ENCODE data around the gene NHSL2.
"Not testable (repeated sequence)": the region's sequence is repeated elsewhere in the genome, so short reads cannot be mapped to it uniquely, and the experiment has no call there.

NHSL2 gene

DNA sequence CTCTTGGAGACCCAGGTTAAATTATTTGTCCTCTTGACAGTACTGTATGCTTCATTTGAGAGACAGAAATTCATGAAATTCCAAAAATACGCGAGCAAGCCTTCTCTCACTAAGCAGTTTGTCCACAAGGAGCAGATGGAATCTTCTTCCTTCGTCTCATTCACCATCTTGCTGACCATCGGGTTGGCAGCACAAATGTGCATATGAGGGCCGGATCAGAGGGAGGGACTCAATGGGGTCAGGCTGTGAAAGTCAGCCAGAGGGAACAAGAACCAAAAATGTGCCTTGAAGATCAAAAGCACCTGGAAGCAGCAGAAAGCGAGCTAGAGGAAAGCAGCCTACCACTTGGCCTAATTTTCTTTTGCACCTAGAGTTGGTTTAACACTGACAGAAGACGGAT lies 16.4 kb downstream of the NHSL2 start:
- no peak for DNase-seq

DNA sequence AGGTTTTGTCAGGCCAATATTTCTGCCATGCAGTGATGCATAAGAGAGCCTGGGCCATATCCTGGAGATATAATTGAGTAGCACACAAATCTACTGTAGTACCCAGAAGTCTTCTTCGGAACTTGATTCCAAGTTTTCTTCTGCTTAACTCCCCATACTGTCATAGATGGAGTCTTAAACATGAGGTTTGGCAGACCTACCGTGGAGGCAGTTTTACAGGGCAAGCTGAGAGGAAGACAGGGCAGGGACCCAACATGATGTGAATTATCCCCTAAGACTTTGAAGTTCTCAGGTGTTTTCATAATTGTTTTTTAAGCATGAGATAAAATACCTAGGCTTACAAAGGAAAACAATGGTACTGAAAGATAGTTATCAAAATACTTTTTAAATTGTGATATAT lies 18.2 kb downstream of the NHSL2 start:
- DNase-seq, result no peak

DNA sequence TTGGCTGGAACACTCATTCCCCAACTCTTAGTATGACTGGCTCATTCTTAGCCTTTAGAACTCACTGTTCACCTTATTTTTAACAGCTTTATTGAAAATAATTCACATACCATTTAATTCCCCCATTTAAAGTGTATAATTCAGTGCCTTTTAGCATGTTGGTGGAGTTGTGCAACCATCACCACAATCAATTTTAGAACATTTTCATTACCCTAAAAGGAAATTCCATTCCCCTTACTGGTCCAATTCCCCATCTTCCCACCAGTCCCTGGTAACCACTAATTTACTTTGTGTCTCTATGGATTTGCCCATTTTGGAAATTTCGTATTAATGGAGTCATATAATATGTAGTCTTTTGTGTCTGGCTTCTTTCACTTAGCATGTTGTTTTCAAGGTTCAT lies 19.7 kb downstream of the NHSL2 start:
- DNase-seq, result peak; percentile 47

DNA sequence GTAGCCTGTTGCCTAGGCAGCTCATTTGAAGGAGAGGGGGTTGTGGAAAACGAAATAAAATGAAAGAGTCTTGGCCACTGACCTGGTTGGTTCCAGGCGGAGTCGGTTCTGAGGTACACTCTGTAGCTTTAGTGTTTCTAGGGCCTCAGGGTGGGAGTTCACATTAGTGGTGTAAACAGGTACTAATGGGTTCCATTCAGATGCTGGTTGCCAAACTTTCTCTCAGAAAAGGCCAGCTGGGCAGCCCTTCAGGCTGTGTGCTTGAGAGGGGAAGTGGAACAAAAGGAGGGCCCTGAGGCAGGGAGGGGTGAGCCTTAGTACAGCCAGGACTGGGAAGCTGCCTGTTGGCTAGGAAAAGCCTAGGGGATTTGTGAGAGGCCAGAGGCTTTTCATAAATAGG lies 24.8 kb downstream of the NHSL2 start:
- no peak for DNase-seq

DNA sequence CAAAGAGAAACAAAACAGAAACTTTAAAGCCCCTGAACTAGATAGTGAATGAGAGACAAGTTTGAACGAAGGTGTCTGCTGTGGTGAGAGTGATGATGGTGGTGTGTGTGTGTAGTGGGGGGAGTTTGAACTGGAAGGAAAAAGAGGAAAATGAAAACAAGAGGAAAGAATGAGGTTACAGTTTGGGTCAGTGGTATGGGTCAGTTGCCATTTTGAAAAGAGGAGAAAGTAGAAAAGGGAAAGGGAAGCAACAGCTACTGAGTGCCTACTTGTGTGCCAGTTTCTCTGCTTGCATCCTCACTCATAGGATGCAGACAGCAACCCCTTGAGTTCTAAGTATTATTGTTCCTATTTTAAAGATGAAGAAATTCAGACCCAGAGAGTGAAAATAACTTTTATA lies 26.0 kb downstream of the NHSL2 start:
- DNase-seq, result no peak

DNA sequence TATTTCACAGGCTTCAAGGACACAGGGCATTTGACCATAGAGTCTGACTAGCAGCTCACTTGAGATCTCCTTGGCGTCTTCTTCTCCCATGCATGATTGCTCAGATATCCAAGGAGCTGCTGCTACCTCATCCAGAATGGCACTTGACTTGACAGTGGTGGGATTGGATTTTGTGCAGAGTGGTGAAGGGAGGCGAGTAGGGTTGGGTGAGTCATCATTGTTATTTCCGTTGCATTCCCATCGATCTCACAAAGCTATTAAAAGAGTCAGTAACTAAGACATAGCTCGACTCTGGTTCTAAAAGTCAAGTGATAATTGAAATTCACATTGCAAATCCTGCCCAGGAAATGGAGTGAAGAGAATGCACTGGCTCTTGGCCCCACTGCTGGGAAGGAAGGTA lies 27.7 kb downstream of the NHSL2 start:
- DNase-seq, result no peak

DNA sequence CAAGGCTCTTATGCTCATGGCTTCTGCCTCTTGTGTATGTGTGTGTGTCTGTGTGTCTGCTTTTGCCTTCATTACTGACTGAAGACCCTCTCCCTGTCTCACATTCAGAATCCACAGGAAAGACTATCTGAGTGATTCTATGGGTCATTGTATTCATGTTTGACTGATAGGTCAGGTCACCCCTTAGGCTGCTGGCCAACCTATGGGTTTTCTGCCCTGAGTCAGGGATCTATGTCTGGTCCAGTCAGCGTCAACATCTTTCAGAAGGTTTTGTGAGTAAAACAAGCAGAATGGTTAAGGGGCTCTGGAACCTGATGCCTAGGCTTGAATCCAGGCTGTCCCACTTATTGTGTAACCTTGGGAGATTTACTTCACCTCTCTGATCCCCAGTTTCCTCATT lies 30.5 kb downstream of the NHSL2 start:
- peak; percentile 18 for DNase-seq

DNA sequence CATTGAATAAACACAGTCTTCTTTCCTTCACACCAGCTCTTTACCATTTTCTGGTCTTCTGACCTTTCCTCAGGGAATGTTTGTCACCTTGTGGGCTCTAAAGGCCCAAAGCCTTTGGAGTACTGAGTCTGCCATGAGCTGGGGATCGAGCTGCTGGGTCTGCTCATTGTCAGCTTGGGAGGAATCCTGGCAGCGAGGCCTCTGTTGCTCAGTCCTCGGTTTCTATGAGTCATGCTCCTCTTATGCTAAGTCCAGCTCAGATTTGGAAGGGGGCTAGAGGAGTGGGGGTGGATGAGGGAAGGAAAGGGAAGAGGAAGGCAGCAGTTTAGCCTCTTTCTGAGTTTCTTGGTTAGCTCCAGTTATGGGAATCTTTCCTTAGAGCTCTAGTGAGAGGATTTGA lies 31.1 kb downstream of the NHSL2 start:
- DNase-seq, result peak; percentile 63

DNA sequence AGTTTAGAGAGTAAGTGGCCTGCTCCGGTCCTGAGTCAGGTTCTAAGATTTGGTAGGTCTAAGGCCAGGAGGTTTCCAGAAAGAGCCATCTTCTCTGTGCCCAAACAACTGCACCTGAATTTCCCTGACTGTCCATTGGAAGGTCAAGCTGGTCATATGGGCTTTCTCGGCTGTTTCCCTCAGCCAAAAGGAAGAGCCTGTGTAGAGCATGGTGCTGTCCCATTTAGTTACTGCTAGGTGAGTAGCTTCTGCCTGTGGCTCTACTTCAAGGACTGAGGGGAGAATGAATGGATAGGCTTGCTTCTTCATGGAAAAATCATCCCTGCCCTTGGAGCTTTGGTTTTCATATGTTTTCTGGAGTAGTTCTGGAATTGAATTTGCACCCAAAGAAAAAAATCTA lies 33.7 kb downstream of the NHSL2 start:
- DNase-seq, result no peak

DNA sequence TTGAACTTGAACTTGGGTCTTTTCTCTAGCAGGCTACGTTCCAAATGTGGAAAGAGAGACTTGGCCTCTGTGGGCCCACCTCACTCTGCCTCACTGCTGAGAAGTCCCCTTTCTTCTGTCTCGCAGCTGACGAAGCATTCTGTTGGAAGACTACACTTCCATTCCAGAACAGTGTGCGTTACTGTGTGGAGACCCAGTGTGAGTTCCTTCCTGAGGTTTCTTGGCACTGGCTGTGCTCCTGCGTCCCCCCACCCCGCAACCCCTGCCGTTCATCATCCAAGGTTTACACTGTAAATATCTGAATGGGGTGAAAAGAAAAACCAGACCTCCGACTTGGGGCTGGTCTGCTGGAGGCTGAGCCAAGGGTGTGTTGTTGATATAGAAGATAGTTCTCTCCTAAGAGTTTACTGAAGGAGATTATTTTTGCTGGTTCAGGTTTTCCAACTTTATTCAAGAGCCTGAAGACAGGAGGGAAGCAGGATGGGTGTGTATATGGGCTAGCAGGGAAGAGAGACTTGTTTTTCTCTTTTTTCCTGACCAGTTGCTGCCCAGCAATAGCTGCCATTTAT lies 34.7 kb downstream of the NHSL2 start:
- DNase-seq, result no peak

DNA sequence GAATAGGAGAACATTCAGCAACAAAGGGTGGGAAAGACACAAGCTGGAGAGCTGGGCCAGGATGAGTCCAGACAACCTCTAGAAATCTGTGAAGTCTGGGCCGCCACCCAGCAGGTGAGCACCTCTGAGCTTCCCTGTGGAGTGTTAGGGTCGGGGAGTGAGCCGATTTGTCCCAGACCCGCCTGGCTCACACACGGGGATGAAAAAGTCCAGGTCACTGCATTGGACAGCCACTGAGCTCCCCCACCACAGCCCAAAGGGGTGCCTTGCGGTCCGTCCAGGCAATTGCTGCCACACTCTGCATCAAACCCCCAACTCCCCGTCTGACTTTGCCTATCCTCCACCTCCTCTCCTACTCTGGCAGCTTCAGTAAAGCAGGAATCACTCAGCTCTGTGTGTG lies 38.7 kb downstream of the NHSL2 start:
- no peak for DNase-seq

DNA sequence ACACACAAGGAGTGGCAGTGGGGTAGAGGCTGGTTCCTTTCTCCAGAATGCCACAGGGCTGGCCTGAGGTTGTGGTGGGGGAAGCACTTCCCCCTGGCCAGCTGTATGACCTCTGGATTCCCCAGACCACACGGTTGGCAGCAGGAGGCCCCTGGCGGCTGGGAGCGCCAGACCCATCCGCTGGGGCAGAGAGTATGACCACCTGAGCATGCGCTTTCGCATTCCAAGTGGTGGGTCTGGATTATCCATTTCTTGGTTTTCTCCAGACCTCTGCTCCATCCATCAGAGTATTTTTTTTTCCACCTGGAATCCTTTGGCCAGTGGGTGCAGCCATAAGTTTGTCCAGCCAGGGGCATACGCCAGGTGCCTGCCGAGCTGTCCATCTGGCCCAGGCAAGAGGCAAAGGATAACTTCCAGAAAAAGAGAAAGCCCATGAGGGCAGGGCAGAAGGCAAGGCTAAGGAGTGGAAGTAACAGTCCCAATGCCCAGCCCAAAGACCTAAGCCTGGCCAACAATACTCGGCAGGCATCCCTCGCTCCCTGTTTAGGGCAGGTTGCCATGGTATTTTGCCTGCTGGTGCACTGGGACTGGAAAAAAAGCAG lies 39.3 kb downstream of the NHSL2 start:
- DNase-seq, result no peak

DNA sequence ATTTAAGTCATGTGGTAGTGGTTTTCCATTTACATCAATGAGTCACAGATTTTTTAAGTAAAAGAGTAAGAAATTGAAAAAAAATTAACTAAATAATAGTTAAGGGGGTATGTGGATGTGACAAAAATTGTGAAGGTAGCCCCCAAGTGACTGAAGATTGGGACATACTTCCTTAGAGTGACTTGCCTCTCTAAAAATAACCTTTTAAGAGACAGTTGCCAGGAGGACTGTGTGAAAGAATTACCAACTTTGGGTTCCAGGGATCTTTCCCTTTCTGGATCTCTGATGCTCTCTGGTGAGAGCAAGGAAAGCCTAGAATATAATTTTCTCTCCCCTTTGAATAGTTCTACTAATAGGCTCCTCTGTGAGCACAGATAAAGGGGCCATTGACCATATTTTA lies 42.7 kb downstream of the NHSL2 start:
- no peak for DNase-seq

DNA sequence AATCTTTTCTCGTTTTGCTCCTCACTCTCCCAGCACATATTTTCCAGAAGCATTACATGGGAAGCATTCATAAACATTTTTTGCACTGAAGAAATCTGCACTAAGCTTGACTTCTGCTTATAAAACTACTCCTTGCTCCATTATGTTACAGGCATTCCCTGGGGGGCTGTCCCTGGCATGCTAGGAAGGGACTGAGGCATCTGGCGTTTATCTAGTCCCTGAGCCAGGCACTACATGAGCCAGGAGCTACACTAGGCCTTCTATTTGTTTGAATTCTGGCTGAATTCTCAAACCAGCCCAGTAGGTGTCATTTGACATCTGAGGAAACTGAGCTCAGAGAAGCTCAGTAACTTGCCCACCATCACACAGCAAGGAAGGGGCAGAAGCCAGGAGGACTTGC lies 43.3 kb downstream of the NHSL2 start:
- DNase-seq, result no peak

DNA sequence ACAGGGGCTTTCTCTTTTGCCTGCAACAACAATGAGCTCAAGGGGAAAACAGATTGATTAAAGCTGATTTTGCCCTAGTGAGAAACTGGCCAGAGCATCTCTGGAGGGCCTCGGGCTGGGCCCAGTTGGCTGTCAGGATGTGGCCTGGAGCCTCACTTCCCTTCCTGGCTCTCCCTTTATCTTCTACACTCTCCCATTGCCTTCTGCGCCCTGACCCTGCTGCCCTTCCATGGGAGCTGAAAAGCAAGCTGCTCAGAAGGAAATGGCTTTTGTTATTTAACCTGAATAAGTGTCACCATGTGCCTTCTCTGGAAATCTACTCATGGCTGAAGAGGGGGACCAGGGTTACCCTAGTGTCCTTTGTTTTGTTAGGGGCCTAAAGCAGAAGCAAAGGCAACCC lies 43.8 kb downstream of the NHSL2 start:
- DNase-seq, result no peak

DNA sequence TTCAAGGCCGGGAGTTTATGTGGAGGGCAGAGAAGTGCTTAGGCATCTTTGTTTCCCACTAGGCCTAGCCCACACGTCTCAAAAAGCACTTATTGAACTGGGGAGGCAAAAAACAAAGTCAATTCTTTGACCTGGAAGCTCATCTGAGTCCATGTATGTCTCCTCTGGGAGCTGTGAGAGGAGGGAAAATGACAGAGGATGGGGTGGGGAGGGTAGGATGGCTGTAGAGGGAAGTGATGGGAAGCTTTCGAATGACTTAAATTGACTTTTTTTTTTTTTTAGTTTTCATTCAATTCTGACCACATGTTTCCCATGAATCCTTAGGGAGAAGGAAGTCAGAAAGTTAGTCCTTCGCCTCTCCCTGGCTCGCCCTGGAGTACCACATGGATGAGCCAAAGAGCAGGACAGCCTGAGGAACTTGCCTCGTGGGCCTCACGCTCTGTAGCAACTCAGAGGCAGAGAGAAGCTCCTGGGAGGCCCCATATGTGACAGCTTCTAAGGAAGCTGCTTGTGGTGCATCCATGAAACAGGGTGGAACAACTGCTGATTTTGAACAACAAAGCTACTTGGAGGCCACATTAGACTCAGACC lies 45.0 kb downstream of the NHSL2 start:
- DNase-seq, result no peak

DNA sequence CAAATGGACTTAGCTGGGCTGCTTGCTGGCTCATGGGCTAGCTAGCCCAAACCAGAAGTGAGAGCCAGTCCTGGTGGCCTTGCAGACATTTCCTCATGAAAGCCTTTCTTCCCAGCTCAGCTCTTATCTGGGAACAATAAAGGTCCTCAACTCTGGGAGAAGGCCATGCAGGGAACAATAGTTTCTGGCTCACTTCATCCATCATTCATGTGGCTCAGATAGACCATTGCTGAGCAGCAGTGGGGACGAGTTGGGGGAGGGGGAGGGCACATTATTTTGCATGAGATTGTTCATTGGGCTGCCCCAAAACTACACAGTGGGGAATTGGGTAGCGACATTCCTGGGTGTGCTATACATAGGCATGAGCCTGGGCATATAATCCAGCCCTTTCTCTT lies 47.6 kb downstream of the NHSL2 start:
- no peak for DNase-seq

DNA sequence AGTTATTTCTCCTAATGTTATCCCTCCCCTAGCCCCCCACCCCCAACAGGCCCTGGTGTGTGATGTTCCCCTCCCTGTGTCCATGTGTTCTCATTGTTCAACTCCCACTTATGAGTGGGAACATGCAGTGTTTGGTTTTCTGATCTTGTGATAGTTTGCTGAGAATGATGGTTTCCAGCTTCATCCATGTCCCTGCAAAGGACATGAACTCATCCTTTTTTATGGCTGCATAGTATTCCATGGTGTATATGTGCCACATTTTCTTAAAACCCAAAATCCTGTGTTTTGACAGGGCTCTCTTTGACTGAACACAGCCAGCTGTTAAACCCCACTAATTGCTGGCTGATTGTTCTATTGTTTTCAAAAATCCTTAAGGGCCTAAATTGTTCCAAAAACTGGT lies 53.5 kb downstream of the NHSL2 start:
- DNase-seq, result not testable (repeated sequence)

DNA sequence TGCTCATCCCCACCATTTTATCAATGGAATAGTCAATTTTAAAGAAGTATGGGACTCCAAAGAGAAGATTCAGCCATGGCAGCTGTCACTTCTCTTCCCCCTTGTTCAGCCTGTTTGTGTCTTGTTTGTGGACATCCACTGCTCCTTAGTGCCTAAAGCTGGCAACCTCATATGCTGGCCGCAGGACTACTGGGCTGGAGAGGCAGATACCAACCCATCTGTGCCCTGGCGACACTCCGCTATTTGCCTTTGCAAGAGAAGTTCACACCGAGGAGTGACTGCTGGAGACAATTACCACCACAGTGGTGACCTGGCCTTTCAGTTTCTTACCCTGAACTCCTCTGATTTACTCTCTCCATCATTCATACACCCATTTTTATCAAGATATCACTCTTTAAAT lies 64.3 kb downstream of the NHSL2 start:
- no peak for DNase-seq

DNA sequence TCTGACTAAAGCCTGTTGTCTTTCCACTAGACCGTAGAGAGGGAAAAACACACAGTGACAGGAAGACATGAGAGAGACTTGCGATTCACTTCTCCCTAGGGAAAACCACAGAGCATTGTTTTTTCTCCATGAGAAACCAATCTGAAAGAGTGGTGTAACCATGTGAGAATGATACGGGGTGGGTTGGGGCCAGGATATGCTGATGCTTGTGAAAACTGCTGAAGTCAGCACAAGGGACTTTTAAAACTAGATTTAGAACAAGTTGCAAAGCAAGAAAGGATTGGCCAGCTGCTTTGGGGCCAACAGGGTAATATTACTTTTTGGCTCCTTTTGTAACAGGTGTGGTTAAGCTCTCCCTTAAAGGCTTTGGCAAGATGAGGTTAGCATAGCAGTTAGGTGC lies 66.1 kb downstream of the NHSL2 start:
- no peak for DNase-seq

DNA sequence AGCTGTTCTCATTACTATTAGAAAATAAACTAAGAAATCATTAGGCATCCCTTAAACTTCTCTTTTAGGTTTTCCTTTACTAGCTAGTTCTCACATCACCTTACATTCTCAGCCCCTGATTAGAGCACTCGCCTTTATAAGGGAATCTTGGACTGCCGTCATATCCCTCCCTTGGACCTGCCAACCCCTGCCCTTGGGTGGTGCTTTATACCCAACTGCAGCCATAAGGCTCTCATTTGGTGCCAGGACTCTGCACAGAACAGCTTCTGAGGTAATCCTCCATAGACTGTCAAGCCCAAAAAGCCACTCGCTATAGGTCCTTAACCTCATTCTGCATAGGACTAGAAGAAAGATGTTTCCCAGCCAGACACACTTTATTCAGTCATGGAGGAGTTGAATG lies 67.5 kb downstream of the NHSL2 start:
- DNase-seq, result no peak

DNA sequence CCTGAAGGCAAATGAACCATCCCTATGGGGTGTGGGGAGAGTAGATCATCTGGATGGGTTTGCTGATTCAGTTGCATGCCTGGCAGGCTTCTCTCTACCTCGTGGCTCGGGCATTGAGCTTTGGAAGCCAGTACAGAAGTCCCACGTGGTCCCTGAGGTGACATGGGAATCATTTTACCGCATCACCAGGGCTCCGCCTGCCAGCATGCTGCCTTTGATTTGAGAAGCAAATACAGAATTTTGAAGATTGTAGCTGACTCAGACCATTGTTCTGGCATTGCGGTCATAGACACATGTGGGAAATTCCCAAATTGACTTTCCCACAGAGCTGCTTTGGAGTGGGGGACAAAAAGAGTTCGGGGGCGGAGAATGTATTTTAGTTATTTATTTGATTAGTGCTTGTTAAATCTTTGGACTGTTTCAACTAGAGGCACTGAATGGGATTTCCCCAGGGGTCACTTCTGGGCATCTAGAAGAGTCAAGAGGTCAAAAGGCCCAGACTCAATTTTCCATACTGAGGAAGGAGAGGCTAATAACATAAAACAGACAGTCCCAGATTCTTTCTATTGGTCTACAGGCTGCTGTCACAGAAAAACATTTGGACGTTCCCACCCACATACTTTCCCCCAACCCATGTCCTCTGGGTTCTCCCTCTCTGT lies 79.3 kb downstream of the NHSL2 start:
- DNase-seq, result peak; percentile 48

DNA sequence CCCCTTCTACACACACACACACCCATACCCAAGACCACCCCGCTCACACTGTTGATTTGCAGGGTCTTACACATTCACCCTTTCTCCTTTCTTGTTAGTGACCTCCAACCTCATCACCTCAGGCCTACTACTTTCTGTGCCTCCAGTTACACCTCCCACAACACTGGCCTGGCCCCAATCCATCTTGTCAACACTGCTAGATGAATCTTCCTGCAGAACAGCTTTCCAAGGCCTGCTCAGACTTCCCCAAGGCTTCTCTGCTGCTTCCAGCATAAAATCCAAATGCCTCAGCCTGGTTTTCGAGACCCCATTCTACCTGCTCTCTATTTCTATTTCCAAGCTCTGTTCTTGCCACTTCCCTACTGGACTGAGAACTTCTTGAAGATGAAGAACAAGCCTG lies 79.9 kb downstream of the NHSL2 start:
- DNase-seq, result no peak

DNA sequence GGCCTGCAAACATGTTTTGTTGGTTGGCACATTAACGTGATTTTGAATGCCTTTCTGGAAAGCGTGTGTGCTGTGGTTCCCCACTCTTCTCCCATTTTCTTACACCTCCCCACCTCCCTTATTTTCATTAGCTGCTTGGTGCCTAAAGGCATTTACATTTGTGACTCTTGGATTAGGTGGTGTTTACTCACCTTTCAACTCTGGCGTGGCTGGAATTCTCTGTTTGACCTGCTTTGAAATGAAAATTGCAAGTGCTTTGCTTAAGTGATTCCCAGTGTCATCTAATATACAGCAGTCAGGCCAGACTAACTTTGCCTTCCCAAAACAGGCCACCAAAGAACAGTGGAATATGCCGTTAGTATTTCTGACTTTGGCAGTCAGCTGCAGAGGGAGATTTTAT lies 80.5 kb downstream of the NHSL2 start:
- no peak for DNase-seq

DNA sequence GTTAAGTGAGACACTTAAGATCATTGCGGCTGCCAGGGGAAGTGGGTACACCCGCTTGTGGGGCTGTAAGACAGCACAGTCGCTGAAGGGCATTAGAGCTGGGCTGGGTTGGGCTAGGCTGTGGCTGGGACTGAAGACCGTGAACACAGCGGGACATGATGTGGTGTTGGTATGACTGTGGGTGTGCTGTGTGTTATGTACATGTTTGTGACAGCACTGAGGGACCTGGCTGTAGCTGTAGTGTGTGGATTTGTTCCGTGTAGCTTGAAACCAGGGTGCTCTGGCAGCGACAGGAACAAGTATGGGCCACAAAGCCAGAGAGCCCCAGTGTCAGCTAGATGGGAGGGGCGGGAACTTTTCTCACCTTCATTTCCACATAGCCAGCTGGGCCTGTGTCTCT lies 82.1 kb downstream of the NHSL2 start:
- DNase-seq, result no peak
